ENCODE data around the gene PTPRD.
A peak's percentile ranks its signal among the peaks of the same experiment; 100 is the strongest.

Gene PTPRD

DNA sequence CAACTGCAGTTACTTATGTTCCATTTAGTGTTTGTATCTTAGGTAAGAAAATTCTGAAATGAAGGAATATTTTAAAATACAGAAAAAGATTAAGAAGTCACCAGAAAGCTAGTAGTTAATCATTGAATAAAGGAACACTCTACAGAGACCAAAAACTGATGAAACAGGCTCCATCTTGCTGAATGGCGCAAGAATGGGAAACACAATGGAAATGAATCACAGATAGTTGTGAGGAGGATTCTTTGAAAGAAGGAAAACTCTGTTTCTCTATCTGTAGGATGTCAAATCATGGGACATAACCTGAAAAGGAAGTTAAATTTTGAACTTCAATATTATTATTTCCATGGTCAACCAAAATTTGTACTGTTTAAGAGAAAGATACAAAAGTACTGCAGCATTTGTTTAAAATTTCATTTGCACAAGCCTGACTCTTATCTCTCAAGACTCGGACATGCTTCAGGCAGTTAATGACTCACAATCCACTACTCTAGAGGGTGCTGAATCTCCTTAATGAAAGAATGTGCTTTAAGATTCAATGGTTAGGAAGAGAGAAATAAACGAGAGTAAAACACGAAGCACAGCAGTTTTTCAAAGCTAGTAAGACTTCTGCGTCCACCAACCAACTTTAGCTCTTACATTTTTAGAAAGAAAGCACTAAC, 1748.8 kb downstream of the PTPRD start:
- Histone ChIP-seq H3K4me1 (ENCODE audit: control insufficient read depth in 1 of 2, insufficient read depth in 2 of 2, low read length in 2 of 2) (no peaks in the 10 kb centered on the region), H3K9ac (ENCODE audit: low read depth in 1 of 2, low read length in 2 of 2) (no peak overlapping the region), H3K27ac (ENCODE audit: low read depth, low read length) (no peak overlapping the region), H3K4me3 (ENCODE audit: low read depth in 1 of 2, low read length in 2 of 2) (no peak overlapping the region), H3K27me3 (ENCODE audit: control insufficient read depth in 1 of 2, insufficient read depth in 2 of 2, low read length in 2 of 2) (peaks cover 4 to 16% of the 10 kb centered on the region in 2 donors), H3K36me3 (ENCODE audit: control insufficient read depth in 1 of 2, insufficient read depth in 2 of 2, low read length in 2 of 2) (no peaks in the 10 kb centered on the region), H3K9me3 (ENCODE audit: control insufficient read depth in 1 of 2, low read length in 2 of 2) (no peaks in the 10 kb centered on the region)

DNA sequence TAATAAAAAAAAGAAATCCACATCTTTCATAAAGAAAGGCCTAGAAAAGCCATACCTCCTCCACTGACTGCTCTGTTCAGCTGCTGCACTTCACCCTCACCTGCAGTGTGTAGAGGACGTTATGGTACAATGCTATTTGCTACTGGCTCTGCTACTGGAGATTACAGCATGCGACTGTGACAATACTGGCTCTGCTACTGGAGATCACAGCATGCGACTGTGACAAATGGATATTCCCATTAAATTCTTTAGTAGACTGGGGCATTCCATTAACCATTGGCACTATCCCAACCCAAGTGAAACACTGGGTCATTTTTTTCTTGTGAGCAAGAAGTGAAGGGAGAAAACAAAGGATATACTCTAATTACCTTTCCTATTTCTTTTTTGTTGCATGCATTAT, 1749.7 kb downstream of the PTPRD start:
- H3K27ac ChIP-seq (ENCODE audit: low read depth, low read length), result no peak overlapping the region
- H3K9me3 ChIP-seq (ENCODE audit: control insufficient read depth in 1 of 2, low read length in 2 of 2), result no peaks in the 10 kb centered on the region
- no peak overlapping the region for H3K9ac ChIP-seq (ENCODE audit: low read depth in 1 of 2, low read length in 2 of 2)
- peaks cover 0 to 5% of the 10 kb centered on the region in 2 donors for H3K4me1 ChIP-seq (ENCODE audit: control insufficient read depth in 1 of 2, insufficient read depth in 2 of 2, low read length in 2 of 2)
- no peaks in the 10 kb centered on the region for H3K36me3 ChIP-seq (ENCODE audit: control insufficient read depth in 1 of 2, insufficient read depth in 2 of 2, low read length in 2 of 2)
- no peak overlapping the region for H3K4me3 ChIP-seq (ENCODE audit: low read depth in 1 of 2, low read length in 2 of 2)
- H3K27me3 ChIP-seq (ENCODE audit: control insufficient read depth in 1 of 2, insufficient read depth in 2 of 2, low read length in 2 of 2), result peaks cover 10 to 25% of the 10 kb centered on the region in 2 donors

DNA sequence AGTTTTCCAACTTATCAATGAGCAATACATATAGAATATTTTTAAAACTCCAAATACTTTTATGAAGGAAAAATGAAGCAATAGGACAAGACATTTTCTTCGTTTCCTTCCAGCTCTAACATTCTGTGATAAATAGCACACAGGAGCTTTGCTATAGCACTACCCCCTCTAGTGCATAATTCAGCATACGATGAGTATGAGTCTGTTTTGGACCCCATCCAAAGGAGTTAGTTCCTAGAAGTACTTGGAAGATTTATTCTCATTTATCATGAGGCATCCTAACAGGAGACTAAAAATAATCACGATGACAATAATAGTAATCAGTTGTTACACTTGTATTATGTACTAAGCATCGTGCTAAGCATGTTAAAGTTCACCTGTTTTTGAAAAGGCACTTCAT, 1751.9 kb downstream of the PTPRD start:
- Histone ChIP-seq H3K4me3 (ENCODE audit: low read depth in 1 of 2, low read length in 2 of 2) (no peak overlapping the region), H3K4me1 (ENCODE audit: control insufficient read depth in 1 of 2, insufficient read depth in 2 of 2, low read length in 2 of 2) (peaks cover 0 to 13% of the 10 kb centered on the region in 2 donors), H3K27me3 (ENCODE audit: control insufficient read depth in 1 of 2, insufficient read depth in 2 of 2, low read length in 2 of 2) (peaks cover 15 to 32% of the 10 kb centered on the region in 2 donors), H3K27ac (ENCODE audit: low read depth, low read length) (no peak overlapping the region), H3K9ac (ENCODE audit: low read depth in 1 of 2, low read length in 2 of 2) (no peak overlapping the region), H3K9me3 (ENCODE audit: control insufficient read depth in 1 of 2, low read length in 2 of 2) (no peaks in the 10 kb centered on the region), H3K36me3 (ENCODE audit: control insufficient read depth in 1 of 2, insufficient read depth in 2 of 2, low read length in 2 of 2) (no peaks in the 10 kb centered on the region)

DNA sequence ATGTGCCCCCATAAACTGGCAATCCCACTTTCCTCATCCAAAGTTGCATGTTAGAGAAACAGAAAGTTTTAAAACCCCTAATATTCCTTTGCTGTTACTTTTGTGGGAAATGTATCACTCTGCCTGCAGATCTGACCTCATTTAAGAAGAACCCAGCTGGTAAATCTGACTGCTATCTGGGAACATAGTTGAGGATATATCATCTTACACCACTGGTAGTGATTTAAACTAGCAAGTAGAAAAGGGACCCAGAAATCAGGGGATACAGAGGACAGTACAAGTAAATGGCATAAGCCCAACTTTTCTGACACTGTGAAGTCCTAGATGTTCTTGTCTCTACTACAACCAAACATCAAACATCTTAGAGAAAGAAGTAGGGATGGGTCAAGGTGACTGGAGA, 1752.7 kb downstream of the PTPRD start:
- H3K36me3 ChIP-seq (ENCODE audit: control insufficient read depth in 1 of 2, insufficient read depth in 2 of 2, low read length in 2 of 2), result no peaks in the 10 kb centered on the region
- no peak overlapping the region for H3K9ac ChIP-seq (ENCODE audit: low read depth in 1 of 2, low read length in 2 of 2)
- no peaks in the 10 kb centered on the region for H3K9me3 ChIP-seq (ENCODE audit: control insufficient read depth in 1 of 2, low read length in 2 of 2)
- H3K4me3 ChIP-seq (ENCODE audit: low read depth in 1 of 2, low read length in 2 of 2), result no peak overlapping the region
- peaks cover 15 to 40% of the 10 kb centered on the region in 2 donors for H3K27me3 ChIP-seq (ENCODE audit: control insufficient read depth in 1 of 2, insufficient read depth in 2 of 2, low read length in 2 of 2)
- H3K27ac ChIP-seq (ENCODE audit: low read depth, low read length), result no peak overlapping the region
- peaks cover 0 to 13% of the 10 kb centered on the region in 2 donors for H3K4me1 ChIP-seq (ENCODE audit: control insufficient read depth in 1 of 2, insufficient read depth in 2 of 2, low read length in 2 of 2)

DNA sequence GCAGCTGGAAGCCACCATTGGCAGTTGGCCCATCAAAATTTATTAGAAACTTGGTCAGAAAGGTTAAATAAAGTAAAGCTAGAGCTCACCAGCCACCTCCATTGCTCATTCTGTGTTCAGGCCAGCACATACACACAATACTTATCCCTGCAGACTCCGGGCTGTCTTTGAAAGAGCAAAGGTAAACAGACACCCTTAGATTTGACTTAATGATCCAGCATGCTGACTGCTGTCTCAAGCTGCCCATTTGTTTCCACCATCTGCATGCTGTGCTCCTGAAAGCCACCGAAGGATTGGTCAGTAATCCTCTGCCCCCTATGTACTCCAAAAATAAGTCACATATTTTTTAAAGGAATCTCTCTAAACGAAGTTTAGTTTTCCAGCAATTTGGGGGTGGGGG, 1753.4 kb downstream of the PTPRD start:
- Histone ChIP-seq H3K27me3 (ENCODE audit: control insufficient read depth in 1 of 2, insufficient read depth in 2 of 2, low read length in 2 of 2) (peaks cover 15 to 43% of the 10 kb centered on the region in 2 donors), H3K27ac (ENCODE audit: low read depth, low read length) (no peak overlapping the region), H3K9me3 (ENCODE audit: control insufficient read depth in 1 of 2, low read length in 2 of 2) (no peaks in the 10 kb centered on the region), H3K4me1 (ENCODE audit: control insufficient read depth in 1 of 2, insufficient read depth in 2 of 2, low read length in 2 of 2) (peaks cover 0 to 13% of the 10 kb centered on the region in 2 donors), H3K4me3 (ENCODE audit: low read depth in 1 of 2, low read length in 2 of 2) (no peak overlapping the region), H3K9ac (ENCODE audit: low read depth in 1 of 2, low read length in 2 of 2) (no peak overlapping the region), H3K36me3 (ENCODE audit: control insufficient read depth in 1 of 2, insufficient read depth in 2 of 2, low read length in 2 of 2) (no peaks in the 10 kb centered on the region)

DNA sequence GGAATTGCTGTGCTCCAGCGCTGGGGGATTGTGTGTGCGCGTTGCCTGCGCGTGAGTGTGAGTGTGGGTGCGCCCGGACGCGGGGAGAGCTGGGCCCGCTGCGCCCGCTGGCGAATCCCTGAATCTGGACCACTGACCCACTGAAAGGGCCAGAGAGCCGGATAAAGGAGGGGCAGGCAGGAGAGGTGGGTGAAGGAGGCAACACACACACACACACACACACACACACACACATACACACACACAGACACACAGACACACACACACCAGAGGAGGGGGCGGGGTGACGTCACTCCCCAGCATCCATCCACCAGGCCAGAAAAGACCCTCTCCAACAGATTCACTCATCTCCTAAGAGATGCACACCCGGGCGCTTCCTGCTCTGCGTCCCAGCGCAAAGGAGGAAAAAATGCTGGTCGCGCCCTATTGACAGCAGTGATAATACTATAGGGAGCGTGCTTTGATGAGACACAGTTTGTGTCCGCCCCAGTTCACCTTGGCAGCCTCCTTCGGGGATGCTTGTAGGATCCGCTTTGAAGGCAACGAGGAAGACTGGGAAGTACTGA, 1754.1 kb downstream of the PTPRD start:
- no peaks in the 10 kb centered on the region for H3K9me3 ChIP-seq (ENCODE audit: control insufficient read depth in 1 of 2, low read length in 2 of 2)
- no peaks in the 10 kb centered on the region for H3K36me3 ChIP-seq (ENCODE audit: control insufficient read depth in 1 of 2, insufficient read depth in 2 of 2, low read length in 2 of 2)
- H3K27ac ChIP-seq (ENCODE audit: low read depth, low read length), result no peak overlapping the region
- H3K4me3 ChIP-seq (ENCODE audit: low read depth in 1 of 2, low read length in 2 of 2), result peak overlapping the region; percentile 60 to 67
- H3K9ac ChIP-seq (ENCODE audit: low read depth in 1 of 2, low read length in 2 of 2), result no peak overlapping the region
- peaks cover 0 to 13% of the 10 kb centered on the region in 2 donors for H3K4me1 ChIP-seq (ENCODE audit: control insufficient read depth in 1 of 2, insufficient read depth in 2 of 2, low read length in 2 of 2)
- H3K27me3 ChIP-seq (ENCODE audit: control insufficient read depth in 1 of 2, insufficient read depth in 2 of 2, low read length in 2 of 2), result peaks cover 15 to 46% of the 10 kb centered on the region in 2 donors

DNA sequence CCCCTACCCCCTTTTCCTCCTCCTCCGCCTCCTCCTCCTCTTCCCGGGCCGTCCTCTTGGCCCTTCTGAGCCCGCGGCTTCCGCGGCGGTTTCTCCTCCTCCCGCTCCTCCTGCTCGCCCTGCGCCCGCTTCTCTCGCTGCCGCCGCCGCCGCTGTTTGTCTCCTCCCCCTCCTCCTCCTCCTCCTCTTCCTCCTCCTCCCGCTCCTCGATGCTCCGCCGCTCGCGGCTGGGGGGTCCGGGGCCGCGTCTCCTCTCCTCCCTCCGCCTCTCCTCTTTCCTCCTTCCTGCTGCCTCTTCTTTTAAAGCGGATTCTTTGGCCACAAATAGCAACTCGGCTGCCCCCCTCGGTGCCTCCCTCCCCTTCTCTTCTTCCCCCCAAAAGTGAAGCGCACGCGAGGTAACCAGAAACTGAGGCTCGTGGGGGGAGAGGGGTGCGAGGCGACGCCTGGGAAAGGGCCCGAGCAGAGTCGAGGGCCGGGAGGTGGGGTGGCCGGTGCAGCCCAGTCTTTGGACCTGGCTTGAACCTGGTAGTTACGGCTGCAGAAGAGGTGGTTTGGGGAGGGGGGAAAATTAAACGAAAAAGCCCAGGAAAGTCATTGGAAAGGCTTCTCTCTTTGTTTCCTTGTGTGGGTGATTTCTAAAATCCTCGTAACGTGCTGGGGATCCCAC, 1754.7 kb downstream of the PTPRD start:
- no peak overlapping the region for H3K27ac ChIP-seq (ENCODE audit: low read depth, low read length)
- H3K9me3 ChIP-seq (ENCODE audit: control insufficient read depth in 1 of 2, low read length in 2 of 2), result no peaks in the 10 kb centered on the region
- H3K27me3 ChIP-seq (ENCODE audit: control insufficient read depth in 1 of 2, insufficient read depth in 2 of 2, low read length in 2 of 2), result peaks cover 15 to 46% of the 10 kb centered on the region in 2 donors
- H3K4me3 ChIP-seq (ENCODE audit: low read depth in 1 of 2, low read length in 2 of 2), result peak overlapping the region; percentile 60 to 67
- no peak overlapping the region for H3K9ac ChIP-seq (ENCODE audit: low read depth in 1 of 2, low read length in 2 of 2)
- peaks cover 0 to 13% of the 10 kb centered on the region in 2 donors for H3K4me1 ChIP-seq (ENCODE audit: control insufficient read depth in 1 of 2, insufficient read depth in 2 of 2, low read length in 2 of 2)
- no peaks in the 10 kb centered on the region for H3K36me3 ChIP-seq (ENCODE audit: control insufficient read depth in 1 of 2, insufficient read depth in 2 of 2, low read length in 2 of 2)

DNA sequence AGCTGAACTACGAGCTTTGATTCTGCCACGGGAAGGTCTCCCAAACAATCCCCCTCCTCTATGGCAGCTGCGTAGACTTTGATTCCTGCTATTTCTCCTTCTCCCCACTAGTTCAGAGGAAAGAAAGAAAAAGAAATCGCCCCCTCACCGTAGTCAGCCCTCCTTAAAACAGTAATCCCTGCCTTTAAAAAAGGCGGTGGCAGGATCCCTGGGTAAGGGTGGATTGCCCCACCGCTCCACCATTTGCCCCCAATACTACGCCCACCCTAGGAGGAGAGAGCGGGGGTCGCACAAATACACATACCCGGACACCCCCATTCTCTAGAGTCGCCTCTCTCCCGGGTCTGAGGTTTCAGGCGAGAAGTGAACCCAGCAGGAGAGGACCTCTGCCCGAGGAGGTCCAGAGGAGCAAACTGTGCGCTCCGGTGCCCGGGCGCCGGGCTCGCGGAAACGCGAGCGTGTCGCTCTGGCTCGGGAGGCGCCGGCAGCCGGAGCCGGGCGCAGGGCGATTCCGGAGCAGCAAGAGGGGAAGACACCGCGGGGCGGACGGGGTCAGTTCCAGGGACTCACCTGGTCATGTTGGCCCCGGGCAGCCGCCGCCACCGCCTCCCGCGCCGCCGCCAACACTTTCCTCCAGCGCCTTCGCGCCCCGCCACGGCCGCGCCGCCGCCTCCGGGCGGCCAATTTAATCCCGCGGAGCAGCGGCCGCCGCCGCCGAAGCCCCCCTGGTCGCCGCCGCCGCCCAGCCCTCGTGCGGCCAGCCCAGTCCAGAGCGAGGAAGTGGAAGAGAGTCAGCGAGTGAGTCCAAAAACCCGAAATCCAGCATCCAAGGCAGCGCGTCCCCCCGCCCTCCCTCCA, 1755.5 kb downstream of the PTPRD start:
- Histone ChIP-seq H3K36me3 (ENCODE audit: control insufficient read depth in 1 of 2, insufficient read depth in 2 of 2, low read length in 2 of 2) (no peaks in the 10 kb centered on the region), H3K27me3 (ENCODE audit: control insufficient read depth in 1 of 2, insufficient read depth in 2 of 2, low read length in 2 of 2) (peaks cover 15 to 46% of the 10 kb centered on the region in 2 donors), H3K9me3 (ENCODE audit: control insufficient read depth in 1 of 2, low read length in 2 of 2) (no peaks in the 10 kb centered on the region), H3K4me1 (ENCODE audit: control insufficient read depth in 1 of 2, insufficient read depth in 2 of 2, low read length in 2 of 2) (peaks cover 0 to 13% of the 10 kb centered on the region in 2 donors), H3K4me3 (ENCODE audit: low read depth in 1 of 2, low read length in 2 of 2) (peak overlapping the region; percentile 60 to 67), H3K9ac (ENCODE audit: low read depth in 1 of 2, low read length in 2 of 2) (peak overlapping the region in 1 of 2 donors; percentile 20), H3K27ac (ENCODE audit: low read depth, low read length) (no peak overlapping the region)

DNA sequence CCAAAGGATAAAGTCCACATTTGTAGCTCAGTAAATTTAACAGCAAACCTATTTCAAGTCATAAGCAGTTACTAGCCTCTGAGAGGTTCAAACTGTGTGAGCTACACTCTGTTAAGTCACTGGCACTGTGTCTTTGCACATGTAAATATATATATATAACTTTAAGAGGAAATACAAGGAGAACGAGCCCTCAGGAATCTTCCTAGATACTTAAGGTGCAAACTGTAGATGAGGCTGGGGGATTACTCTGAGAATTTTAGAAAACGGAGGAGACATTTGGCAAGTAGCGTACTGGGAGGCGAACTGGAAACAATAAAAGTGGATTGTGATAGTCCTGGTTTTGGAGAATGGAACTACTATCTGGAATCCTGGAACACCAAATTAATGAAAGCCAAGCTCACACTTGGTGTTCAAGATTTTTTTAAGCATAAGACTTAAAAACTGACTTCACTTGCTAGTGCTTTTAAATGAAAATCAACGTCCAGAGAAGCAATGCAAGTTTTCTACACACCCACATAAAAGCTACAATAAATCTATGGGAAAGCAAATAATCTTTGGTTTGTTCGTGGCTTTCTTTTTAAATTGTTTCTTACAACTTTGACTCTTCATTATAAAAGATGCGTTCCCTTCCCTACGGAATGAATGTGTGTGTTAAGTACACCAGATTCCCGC, 1756.3 kb downstream of the PTPRD start:
- Histone ChIP-seq H3K9ac (ENCODE audit: low read depth in 1 of 2, low read length in 2 of 2) (peak overlapping the region in 1 of 2 donors; percentile 20), H3K4me1 (ENCODE audit: control insufficient read depth in 1 of 2, insufficient read depth in 2 of 2, low read length in 2 of 2) (peaks cover 0 to 13% of the 10 kb centered on the region in 2 donors), H3K27ac (ENCODE audit: low read depth, low read length) (no peak overlapping the region), H3K36me3 (ENCODE audit: control insufficient read depth in 1 of 2, insufficient read depth in 2 of 2, low read length in 2 of 2) (no peaks in the 10 kb centered on the region), H3K4me3 (ENCODE audit: low read depth in 1 of 2, low read length in 2 of 2) (peak overlapping the region; percentile 60 to 67), H3K27me3 (ENCODE audit: control insufficient read depth in 1 of 2, insufficient read depth in 2 of 2, low read length in 2 of 2) (peaks cover 15 to 46% of the 10 kb centered on the region in 2 donors), H3K9me3 (ENCODE audit: control insufficient read depth in 1 of 2, low read length in 2 of 2) (no peaks in the 10 kb centered on the region)
